GM18907 (cell line): ENCODE measurements around the gene TOR1AIP1.
"Not testable (repeated sequence)": the region's sequence is repeated elsewhere in the genome, so short reads cannot be mapped to it uniquely, and the experiment has no call there.

Experiments used
- ATAC-seq: cut with Tn5 transposase; IDR thresholded peaks from one replicate; pipeline ENCODE4 v1.9.1; 2021; ENCODE audit warnings: mild to moderate bottlenecking, moderate library complexity; ENCODE audit not compliant: unreplicated experiment

TOR1AIP1 gene

DNA sequence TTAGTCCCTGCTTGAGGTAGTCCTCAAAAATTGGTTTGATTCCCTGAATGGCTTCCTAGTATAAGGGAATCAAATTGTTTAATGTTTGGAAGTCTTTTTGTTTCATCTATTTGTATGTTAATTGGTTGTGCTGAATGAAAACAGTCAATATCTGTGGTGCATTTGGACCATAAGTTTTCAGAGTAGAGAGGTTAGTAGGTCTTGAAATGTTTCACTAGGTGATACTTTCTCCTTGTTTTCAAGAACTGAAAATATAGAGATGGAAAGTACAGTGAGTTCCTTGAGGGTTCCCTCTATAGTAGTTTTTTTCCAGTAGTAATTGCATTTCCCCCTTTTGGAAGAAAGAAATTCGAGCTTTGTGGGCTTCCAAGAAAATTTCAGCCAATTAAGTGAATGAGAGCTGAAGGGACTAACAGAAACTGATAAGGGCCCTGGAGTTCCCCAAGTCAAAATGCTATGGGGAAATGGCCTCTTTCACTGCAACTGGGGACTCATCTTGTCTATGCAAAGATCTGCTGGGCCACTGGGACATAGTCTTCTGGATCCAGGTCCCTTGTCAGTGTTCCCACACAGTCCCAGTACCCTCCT lies 53.9 kb downstream of the TOR1AIP1 start:
- peak; percentile 64 for ATAC-seq

DNA sequence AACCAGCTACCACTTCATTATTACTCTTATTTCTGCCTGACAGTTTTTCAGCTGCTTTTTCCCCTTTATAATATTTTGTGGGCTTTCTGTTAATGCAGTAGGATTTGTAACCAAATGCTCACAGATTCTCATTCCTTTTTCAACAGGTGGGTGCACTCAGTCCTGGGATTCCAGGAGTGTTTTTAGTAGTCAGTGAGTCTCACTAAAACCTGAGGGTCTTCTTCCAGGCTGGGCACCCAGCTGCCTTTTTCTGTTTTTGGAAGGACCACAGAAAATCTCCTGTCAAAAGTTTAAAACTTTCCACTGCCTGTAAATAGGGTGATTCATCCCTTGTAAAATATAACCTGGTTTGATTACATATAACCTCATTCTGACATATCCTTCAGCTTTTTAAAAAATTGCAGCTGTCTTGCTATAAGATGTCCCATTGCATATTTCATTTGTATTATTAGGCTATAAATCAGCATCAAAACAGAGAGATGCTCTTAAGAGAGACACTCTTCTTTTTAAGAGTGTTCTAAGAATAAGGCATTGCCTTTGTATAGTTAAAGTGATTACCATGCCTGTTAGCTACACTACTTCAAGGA lies 55.7 kb downstream of the TOR1AIP1 start:
- ATAC-seq: no peak

DNA sequence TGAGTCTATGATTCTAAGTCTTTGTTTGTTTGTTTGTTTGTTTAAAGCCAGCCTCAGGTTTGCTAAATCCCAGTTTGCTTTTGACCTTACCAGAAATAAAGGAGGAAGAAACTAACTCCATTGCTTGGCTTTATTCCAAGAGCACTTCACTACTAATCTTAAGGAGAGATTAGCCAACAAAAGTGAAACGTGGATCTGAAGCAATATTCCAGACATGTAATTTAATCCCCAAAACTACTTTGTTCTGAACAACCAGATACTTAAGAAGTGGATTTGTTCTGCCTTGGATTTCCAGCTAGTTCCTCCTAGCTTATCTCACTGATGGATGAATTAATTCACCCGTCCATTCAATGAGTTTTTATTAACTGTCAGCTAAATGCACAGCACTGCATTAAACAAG lies 56.7 kb downstream of the TOR1AIP1 start:
- ATAC-seq: no peak

DNA sequence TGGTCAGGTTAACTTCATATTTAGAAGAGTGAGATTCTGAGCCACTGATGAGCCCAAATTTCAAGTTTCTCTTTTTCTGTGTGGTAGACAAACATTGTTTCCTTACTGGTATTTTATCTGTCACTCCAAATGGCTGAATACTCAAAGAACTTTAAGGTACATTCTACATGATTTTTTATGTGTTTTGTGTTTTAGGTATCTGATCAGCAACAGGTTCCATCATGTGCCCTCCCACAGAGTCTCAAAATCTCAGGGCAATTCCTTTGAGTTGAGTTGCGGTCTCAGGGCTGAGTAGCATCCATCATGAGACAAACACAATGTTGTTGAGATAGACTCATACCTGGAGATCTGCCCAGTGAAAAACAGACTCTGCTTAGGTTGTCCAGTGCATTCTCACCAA lies 57.9 kb downstream of the TOR1AIP1 start:
- ATAC-seq: no peak

DNA sequence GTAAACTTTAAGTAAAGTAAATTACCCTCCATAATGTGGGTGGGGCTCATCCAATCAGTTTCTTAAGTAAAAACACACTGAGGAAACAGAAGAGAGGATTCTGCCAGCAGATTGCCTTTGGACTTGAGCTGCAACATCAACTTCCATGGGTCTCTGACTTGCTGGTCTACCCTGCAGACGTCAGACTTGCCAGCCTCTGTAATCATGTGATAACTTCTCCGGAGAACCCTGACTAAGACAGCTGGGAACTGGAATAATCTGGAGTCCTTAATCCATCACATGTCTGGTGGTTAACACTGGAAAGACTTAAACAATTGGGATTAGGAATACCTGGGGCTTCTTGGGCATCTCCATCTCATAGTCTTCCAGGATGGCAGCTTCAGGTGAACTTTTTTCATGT lies 59.4 kb downstream of the TOR1AIP1 start:
- no peak for ATAC-seq

- ATAC-seq: no peak
Measured at GRCh38 chr1:179950651-179951050, 68.6 kb downstream of the TOR1AIP1 start.

- no peak for ATAC-seq
Measured at GRCh38 chr1:179951383-179952144, 69.5 kb downstream of the TOR1AIP1 start.

- no peak for ATAC-seq
Measured at GRCh38 chr1:179952186-179952585, 70.1 kb downstream of the TOR1AIP1 start.

- ATAC-seq: peak; percentile 19
Measured at GRCh38 chr1:179953974-179954492, 71.9 kb downstream of the TOR1AIP1 start.

DNA sequence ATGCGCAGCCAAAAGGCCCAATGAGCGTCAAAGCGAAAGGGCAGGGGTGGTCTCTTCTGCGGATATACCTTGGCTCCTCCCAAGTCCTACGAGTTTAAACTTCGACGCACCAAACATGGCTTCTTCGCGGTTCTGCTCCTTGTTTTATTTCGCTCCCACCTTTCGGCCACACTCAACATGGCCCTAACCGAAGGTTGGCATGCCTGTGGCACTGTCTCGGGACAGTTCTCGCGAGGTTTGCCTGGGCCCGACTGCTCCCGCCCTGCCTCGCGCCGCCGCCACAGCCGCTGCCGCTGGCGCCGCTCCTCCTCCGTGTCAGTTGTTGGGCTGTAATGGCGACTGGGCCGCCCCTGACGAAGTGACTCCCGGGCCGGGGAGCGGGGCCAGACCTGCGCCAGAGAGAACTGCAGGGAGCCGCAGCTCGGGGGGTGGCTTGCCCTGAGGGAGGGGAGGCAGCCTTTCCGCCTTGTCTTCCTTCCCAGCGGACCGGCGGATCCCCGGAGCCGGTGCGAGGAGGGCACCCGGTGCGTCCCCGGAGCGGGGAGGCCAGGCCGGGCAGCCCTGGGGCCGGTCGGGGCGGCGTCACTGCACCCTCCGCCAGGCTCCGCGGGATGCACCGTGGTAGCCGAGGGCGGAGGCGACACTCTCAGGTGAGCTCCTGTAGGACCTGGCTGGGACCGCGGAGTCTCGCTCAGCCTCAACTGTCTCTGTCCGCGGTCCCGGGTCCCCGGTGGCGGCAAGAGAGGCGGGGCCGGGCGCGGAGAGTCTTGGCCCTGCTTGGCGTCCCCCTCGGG lies 72.6 kb downstream of the TOR1AIP1 start, which contains the start of gene CEP350:
Gene CEP350, plus strand, starts transcription at position 318 of the 794 bp plus-strand sequence. CDS start 31,372 bp downstream, outside the sequence.
- ATAC-seq: peak; percentile 95

DNA sequence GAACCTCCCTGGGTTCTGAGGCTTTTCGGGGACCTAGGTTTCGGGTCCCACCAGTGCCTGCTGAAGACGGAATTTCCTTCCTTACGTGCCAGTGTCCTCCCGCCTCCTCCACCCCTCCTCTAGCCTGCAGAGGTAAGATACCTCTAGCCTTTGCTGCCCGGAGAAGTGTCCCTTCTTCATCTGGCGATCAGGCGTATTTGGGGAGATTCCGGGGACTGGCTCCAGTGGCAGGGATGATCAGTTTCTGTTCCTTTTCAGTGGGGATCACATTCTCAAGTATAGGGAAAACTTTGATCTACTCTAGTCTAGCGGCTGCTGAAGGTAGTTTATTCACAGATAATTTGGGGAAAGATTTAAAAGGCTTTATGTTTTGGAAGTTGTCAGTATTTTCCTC lies 73.2 kb downstream of the TOR1AIP1 start:
- ATAC-seq: no peak

DNA sequence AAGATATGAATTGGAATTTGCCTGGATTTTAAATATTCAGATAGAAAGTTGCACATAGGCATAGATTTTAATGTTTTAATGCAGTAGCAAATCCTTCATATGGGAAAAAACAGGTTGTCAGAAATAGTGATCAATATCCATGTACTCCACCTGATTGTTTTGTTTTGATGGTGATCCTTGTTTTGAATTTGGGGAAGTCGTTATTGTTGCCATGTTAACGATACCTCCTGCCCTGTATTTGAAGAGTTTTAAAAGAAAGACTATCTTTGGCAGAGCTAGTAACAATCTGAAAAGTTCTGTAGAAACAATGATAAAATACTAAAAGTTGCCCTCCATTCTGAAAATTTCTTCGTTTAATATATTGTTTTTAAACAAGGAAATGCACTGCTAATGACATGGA lies 73.6 kb downstream of the TOR1AIP1 start:
- no peak for ATAC-seq

GRCh38 chr1:179958359-179958758 lies 76.3 kb downstream of the TOR1AIP1 start:
- ATAC-seq: no peak

DNA sequence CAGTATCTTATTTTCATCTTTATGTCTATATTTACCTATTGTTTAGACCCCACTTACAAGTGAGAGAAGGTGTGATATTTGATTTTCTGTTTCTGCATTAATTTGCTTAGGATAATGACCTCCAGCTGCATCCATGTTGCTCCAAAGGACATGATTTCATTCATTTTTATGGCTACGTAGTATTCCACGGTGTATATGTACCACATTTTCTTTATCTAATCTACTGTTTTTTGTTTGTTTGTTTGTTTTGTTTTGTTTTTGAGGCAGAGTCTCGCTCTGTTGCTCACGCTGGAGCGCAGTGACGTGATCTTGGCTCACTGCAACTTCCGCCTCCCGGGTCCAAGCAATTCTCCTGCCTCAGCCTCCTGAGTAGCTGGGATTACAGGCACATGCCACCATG lies 80.1 kb downstream of the TOR1AIP1 start:
- ATAC-seq: not testable (repeated sequence)

- no peak for ATAC-seq
Measured at GRCh38 chr1:179966551-179966950, 84.5 kb downstream of the TOR1AIP1 start.

- ATAC-seq: no peak
Measured at GRCh38 chr1:179968284-179968993, 86.4 kb downstream of the TOR1AIP1 start.

DNA sequence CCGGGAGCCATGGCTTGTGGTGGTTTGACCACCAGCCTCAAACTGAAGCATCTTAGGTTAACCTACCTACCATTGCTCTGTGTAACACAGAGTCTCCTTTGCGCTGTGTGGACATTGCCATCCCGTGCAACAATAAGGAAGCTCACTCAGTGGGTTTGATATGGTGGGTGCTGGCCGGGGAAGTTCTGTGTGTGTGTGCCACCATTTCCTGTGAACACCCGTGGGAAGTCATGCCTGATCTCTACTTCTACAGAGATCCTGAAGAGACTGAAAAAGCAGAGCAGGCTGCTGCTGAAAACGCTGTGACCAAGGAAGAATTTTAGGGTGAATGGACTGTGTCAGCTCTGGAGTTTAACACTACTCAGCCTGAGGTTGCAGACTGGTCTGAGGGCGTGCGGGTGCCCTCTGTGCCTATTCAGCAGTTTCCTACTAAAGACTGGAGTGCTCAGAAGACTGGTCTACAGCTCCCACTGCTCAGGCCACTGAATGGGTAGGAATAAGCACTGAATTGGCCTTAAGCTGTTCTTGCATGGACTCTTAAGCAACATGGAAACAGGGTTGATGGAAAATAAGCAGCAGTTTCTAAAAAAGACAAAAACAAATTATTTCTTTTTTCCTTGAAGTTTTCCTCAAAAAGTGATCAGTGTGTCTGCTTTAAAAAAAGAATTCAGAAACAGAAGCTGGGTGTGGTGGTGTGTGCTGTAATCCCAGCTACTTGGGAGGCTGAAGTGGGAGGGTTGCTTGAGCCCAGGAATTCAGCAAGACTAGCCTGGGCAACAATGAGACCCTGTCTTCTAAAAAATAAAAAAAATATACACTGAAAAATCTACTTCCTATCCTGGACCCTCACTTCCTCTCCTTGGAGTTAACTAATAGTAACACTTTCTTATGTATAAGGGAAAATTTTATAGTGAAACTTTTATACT lies 87.2 kb downstream of the TOR1AIP1 start:
- ATAC-seq: no peak
